COLO829 (cell line): Measurements from ENCODE around the gene CREB3L4.
"Not testable (repeated sequence)": the region's sequence is repeated elsewhere in the genome, so short reads cannot be mapped to it uniquely, and the experiment has no call there.

Source experiments
- DNase-seq: peaks from one replicate; pipeline ENCODE4 v3.0.0; 2012; ENCODE audit warnings: low spot score

The CREB3L4 gene

GRCh38 chr1:153985941-153986761 is 18.4 kb downstream of the CREB3L4 start, which contains the start of gene RAB13:
Gene RAB13 (minus strand): TSS chr1:153986339. CDS start chr1:153986236, 103 bp downstream.
- peak; percentile 95 for DNase-seq

GRCh38 chr1:153987621-153988020 is 19.9 kb downstream of the CREB3L4 start:
- DNase-seq = no peak

GRCh38 chr1:153990468-153991150 is 22.9 kb downstream of the CREB3L4 start, which contains the start of gene RPS27:
Gene RPS27 (plus strand): TSS chr1:153990762. CDS start chr1:153990797, 35 bp downstream.
- peak; percentile 100 for DNase-seq

GRCh38 chr1:153991151-153991630 is 23.5 kb downstream of the CREB3L4 start:
- DNase-seq = no peak

GRCh38 chr1:153991806-153992205 is 24.1 kb downstream of the CREB3L4 start:
- DNase-seq = no peak

- DNase-seq = no peak
These were observed 27.5 kb downstream of the CREB3L4 start for GRCh38 chr1:153995202-153995601.

GRCh38 chr1:153995640-153996039 is 27.9 kb downstream of the CREB3L4 start:
- no peak for DNase-seq

GRCh38 chr1:153996882-153997281 is 29.2 kb downstream of the CREB3L4 start:
- not testable (repeated sequence) for DNase-seq

- no peak for DNase-seq
These were observed 32.7 kb downstream of the CREB3L4 start for GRCh38 chr1:154000420-154000819.

- DNase-seq = no peak
These were observed 38.4 kb downstream of the CREB3L4 start for GRCh38 chr1:154006136-154006535.

- DNase-seq = no peak
These were observed 44.4 kb downstream of the CREB3L4 start for GRCh38 chr1:154012129-154012528.

- DNase-seq = not testable (repeated sequence)
These were observed 44.8 kb downstream of the CREB3L4 start for GRCh38 chr1:154012543-154012942.

GRCh38 chr1:154014154-154014907 is 46.6 kb downstream of the CREB3L4 start:
- DNase-seq = no peak

GRCh38 chr1:154019269-154019668 is 51.6 kb downstream of the CREB3L4 start:
- DNase-seq = no peak

- DNase-seq = no peak
These were observed 52.2 kb downstream of the CREB3L4 start for GRCh38 chr1:154019940-154020339.
